WI38 (cell line): ENCODE measurements around the gene AKAP1.

Experiments used
- H3K4me3 ChIP-seq: 2 replicates; pipeline ENCODE4 v1.5.1; 2011; ENCODE audit warnings: low read depth, mild to moderate bottlenecking, control low read depth, low read length
- TF ChIP-seq, protein P1 (sequence below): IDR thresholded peaks from 2 replicates; pipeline ENCODE4 v1.5.1; 2012; ENCODE audit warnings: low read depth, mild to moderate bottlenecking, control low read depth, low read length

AKAP1 gene

DNA sequence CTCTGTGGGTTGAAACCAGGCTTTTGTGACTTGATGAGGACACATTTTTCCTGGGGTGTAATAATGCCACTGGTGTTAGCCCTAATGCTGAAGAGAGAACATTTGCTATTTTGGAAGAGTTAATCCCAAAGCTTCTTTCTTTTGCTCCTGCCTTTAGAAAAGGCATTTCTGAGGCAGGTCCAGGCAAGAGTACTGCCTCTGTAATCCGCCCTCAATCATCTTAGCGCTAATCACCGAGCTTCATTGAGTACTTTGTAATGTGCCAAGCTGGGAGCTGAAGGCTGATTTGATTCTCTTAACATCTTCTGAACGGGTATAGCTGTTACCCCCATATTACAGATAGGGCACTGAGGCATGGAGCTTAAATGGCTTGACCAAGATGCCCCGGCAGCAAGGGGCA is 60.3 kb downstream of the AKAP1 start:
- TF ChIP-seq, protein P1, sequence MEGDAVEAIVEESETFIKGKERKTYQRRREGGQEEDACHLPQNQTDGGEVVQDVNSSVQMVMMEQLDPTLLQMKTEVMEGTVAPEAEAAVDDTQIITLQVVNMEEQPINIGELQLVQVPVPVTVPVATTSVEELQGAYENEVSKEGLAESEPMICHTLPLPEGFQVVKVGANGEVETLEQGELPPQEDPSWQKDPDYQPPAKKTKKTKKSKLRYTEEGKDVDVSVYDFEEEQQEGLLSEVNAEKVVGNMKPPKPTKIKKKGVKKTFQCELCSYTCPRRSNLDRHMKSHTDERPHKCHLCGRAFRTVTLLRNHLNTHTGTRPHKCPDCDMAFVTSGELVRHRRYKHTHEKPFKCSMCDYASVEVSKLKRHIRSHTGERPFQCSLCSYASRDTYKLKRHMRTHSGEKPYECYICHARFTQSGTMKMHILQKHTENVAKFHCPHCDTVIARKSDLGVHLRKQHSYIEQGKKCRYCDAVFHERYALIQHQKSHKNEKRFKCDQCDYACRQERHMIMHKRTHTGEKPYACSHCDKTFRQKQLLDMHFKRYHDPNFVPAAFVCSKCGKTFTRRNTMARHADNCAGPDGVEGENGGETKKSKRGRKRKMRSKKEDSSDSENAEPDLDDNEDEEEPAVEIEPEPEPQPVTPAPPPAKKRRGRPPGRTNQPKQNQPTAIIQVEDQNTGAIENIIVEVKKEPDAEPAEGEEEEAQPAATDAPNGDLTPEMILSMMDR: no peak
- no peak overlapping the region for H3K4me3 ChIP-seq

DNA sequence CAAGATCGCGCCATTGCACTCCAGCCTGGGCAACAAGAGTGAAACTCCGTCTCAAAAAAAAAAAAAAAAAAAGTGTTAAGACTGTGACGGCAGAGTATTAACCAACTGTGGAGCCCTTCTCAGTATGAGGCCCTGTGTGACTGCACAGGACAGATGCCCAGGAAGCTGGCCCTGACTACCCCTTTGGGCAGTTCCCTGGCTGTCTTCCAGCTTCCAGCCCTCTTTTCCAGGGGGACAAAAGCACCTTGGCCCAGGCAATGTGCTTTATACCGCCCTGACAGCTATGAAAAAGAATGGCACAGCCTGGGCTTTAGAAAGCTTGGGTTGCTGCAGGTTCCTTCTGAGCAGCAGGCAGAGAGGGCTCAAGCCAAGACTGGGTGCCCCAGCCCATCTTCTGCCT is 61.2 kb downstream of the AKAP1 start:
- H3K4me3 ChIP-seq: no peak overlapping the region
- TF ChIP-seq, protein P1: no peak

DNA sequence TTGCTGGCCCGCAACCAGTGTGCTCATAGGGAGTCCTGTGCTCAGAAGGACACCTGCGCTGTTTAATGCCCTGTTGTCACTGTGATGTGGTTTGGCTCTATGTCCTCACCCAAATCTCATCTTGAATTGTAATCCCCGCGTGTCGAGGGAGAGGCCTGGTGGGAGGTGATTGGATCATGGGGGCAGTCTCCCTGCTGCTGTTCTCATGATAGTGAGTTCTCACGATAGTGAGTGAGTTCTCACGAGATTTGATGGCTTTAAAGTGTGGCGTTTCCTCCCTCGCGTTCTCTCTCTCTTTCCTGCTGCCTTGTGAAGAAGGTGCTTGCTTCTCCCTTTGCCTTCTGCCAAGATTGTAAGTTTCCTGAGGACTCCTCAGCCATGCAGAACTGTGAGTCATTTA is 66.8 kb downstream of the AKAP1 start:
- TF ChIP-seq, protein P1: no peak
- H3K4me3 ChIP-seq: no peak overlapping the region

DNA sequence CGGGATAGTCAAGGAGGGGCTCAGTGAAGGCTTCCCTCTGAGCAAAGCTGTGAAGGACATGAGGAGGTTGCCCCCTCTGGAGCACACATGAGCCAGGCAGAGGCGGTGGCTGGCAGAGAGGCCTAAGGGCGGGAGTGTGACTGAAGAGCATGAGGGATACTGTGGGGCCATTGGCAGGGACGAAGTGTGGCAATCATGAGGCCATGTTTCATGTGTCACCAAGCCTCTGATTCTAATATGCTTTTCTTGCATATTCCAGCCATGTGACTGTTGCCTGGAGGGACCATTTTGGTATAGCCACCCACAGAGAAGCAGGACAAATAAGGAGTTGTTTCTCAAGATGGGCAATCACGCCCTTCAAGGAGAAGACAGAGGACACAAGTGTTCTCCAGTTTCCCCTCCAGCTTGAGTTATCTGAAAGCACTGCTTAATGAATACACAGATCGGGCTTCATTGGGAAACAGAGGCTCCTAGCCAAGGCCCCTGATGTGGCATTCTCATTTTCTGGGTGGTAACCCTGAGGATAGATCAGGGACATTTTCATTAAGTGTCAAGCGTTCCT is 68.0 kb downstream of the AKAP1 start:
- no peak overlapping the region for H3K4me3 ChIP-seq
- TF ChIP-seq, protein P1: no peak

DNA sequence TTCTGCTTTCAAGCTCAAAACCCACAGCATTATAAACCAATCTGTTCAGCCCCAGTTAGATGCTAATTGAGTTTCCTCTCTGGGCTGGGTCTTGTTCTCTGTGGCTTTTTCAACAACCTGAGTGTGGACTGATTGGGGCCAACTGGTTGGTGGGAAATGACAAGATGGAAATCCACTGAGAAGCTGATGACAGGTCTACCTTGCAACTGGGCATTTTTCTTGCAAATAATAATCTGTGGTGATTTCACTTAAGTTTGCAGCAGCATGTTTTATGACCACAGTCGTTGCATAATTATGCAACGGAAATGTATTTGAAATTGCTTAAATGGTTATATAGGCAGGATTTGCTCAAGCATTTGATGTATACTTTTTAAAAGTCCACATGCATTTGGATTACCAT is 69.9 kb downstream of the AKAP1 start:
- no peak overlapping the region for H3K4me3 ChIP-seq
- TF ChIP-seq, protein P1: no peak

DNA sequence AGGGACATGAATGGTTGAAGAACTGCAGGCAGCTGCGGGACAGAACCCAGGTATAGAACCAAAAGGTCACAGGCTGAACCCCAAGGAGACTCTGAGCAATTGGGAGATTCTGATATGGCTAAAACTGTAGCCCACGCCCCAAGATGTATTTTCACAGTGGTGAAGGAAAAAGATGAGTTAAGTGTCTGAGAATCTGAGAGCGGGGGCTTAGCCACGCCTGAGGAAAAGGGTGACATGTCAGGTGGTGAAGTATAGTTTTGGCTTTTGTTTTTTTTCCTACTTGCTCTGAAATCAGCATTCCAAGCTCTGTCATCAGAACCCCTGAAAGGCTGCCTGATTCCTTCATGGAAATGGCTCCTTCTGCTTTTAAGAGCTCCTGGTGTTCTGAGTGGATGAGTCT is 73.3 kb downstream of the AKAP1 start:
- H3K4me3 ChIP-seq: no peak overlapping the region
- TF ChIP-seq, protein P1: no peak

DNA sequence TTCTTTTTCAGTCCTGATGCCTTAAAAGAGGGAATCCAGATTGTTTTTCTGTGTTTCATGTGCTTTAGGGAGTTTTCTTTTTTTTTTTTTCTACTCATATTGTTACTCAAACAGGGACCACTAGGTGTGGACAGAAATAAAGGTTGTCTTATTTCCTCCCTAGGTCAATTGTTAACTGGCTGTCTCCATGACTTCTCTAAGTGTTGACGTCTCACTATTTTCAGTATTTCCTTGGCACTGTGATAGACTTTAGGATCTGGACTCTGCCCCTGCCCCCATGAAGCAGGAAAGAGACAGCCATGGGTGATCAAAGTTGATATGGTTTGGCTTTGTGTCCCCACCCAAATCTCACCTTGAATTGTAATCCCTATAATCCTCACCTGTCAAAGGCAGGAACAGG is 73.7 kb downstream of the AKAP1 start:
- H3K4me3 ChIP-seq: no peak overlapping the region
- TF ChIP-seq, protein P1: no peak
